ENCODE results near the gene TK1.

DNA sequence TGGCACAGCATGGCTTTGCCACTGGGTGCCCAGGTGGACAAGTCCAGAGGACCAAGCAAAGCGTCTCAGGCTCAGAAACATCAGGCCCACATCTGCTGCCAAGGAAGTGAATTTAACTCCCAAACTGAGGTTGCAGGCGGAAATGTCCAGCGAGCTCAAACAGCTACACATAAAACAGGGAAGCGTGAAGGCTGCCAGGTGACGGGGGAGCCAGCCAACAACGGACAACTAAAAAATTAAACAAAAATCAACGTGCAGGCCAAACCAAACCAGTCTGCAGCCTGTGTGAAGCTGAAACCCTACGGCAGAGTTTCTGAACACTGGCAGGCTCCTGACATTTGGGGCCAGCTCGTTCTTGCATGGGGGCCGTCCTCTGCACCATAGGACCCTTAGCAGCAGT, 2.5 kb downstream of the TK1 start:
- TF ChIP-seq, protein P1, sequence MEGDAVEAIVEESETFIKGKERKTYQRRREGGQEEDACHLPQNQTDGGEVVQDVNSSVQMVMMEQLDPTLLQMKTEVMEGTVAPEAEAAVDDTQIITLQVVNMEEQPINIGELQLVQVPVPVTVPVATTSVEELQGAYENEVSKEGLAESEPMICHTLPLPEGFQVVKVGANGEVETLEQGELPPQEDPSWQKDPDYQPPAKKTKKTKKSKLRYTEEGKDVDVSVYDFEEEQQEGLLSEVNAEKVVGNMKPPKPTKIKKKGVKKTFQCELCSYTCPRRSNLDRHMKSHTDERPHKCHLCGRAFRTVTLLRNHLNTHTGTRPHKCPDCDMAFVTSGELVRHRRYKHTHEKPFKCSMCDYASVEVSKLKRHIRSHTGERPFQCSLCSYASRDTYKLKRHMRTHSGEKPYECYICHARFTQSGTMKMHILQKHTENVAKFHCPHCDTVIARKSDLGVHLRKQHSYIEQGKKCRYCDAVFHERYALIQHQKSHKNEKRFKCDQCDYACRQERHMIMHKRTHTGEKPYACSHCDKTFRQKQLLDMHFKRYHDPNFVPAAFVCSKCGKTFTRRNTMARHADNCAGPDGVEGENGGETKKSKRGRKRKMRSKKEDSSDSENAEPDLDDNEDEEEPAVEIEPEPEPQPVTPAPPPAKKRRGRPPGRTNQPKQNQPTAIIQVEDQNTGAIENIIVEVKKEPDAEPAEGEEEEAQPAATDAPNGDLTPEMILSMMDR (IDR thresholded peaks at IDR 0.05), result no peak
- no peak for TF ChIP-seq POLR2AphosphoS5 (IDR thresholded peaks at IDR 0.05)
- TF ChIP-seq POLR2A (IDR thresholded peaks at IDR 0.05), result no peak
